NCI-H2196 (cell line): ENCODE data around the gene GOLGA8G.
"Not testable (repeated sequence)": the region's sequence is repeated elsewhere in the genome, so short reads cannot be mapped to it uniquely, and the experiment has no call there.

Experiments used
- DNase-seq: peaks from one replicate; lab custom pipeline; 2025; ENCODE audit not compliant: unreplicated experiment; lab: John Stamatoyannopoulos, UW

The GOLGA8G gene, protein sequence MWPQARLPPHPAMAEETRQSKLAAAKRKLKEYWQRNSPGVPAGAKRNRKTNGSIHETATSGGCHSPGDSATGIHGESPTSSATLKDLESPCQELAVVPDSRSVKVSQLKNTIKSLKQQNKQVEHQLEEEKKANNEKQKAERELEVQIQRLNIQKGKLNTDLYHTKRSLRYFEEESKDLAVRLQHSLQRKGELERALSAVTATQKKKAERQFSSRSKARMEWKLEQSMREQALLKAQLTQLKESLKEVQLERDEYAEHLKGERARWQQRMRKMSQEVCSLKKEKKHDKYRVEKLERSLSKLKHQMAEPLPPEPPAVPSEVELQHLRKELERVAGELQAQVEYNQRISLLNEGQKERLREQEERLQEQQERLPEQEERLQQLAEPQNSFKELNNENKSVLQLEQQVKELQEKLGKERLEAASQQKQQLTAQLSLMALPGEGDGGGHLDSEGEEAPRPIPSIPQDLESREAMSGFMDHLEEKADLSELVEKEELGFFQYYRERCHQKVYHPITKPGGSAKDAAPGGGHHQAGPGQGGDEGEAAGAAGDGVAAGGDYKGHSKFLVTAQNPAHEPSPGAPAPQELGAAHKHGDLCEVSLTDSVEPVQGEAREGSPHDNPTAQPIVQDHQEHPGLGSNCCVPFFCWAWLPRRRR

DNA sequence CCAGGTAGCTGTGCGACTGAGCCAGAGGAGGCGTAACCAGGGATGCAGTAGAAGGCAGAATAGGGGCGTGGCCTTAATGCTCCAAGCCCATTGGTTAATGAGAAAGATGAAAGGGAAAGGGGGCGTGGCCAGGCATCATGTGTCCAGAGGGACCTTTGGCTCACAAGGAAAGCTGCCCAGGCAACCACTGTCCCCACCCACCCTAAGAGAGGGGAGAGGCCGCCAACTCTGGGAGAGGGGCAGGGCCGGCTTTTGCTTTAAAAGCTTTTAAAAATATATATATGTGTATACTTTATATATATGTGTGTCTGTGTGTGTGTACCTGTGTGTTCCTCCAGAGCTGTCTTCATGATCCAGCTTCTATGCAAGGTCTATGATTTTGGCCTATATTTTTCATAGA lies at the start of gene GOLGA8G:
Gene GOLGA8G (minus strand): TSS at position 18 of the 400 bp plus-strand sequence. CDS start 62 bp downstream, outside the sequence.
- not testable (repeated sequence) for DNase-seq

DNA sequence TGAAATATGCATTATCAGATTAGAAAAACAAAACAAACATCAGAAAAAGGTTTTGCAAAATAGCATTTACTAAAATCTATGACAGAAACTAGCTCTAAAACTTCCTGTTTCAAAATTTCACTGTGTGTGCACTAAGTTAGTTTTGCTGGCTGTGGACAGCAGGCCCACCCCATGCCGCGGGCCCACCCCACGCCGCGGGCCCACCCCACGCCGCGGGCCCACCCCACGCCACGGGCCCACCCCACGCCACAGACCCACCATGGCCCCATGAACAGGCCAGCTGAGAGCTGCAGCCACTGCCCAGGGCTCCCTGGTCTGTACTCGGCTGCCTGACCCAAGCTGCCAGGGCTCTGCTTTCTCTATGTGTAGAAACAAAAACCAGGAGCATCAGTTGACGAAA lies 40.6 kb upstream of the GOLGA8G start:
- not testable (repeated sequence) for DNase-seq

DNA sequence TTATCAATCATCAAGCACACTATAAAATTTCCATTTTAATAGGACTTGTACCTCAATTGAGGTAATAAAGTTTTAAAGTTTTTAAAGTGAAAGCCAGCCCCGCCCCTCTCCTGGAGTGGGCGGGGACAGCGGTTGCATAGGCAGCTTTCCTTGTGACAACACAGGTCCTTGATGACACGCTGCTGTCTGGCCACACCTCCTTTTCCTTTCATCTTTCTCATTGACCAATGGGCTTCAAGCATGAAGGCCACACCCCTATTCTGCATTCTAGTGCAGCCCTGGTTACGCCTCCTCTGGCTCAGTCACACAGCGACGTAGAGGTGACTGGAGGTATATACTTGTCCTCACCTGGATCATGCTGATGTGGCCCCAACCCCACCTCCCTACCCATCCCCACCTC lies 20.5 kb upstream of the GOLGA8G start, which contains the start of gene GOLGA6L25:
Gene GOLGA6L25 (plus strand): TSS at position 301 of the 400 bp plus-strand sequence. CDS start 61 bp downstream, at position 362.
- DNase-seq = not testable (repeated sequence)

DNA sequence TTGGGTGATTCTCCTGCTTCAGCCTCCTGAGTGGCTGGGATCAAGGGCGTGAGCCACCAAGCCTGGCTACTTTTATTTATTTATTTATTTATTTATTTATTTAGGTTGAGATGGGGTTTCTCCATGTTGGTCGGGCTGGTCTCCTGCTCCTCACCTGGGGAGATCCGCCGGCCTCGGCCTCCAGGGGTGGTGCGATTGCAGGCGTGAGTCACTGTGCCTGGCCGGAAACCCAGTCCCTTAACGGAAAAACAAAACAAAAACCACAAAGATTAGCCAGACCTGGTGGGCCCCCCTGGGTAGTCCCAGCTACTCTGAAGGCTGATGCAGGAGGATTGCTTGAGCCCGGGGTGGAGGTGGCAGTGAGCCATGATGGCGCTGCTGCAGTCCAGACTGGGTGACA lies 17.6 kb downstream of the GOLGA8G start:
- DNase-seq = not testable (repeated sequence)

DNA sequence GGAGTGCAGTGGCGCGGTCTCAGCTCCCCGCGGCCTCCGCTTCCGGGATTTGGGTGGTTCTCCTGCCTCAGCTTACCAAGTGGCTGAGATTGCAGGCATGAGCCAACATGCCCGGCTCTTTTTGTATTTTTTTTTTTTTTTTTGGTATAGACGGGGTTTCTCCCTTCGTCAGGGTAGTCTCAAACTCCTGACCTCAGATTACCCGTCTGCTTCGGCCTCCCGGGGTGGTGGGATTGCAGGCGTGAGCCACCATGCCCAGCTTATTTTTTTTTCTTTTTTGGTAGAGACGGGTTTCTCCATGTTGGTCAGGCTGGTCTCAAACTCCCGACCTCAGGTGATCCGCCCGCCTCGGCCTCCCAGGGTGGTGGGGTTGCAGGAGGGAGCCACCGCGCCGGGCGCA lies 18.6 kb downstream of the GOLGA8G start:
- DNase-seq = not testable (repeated sequence)

DNA sequence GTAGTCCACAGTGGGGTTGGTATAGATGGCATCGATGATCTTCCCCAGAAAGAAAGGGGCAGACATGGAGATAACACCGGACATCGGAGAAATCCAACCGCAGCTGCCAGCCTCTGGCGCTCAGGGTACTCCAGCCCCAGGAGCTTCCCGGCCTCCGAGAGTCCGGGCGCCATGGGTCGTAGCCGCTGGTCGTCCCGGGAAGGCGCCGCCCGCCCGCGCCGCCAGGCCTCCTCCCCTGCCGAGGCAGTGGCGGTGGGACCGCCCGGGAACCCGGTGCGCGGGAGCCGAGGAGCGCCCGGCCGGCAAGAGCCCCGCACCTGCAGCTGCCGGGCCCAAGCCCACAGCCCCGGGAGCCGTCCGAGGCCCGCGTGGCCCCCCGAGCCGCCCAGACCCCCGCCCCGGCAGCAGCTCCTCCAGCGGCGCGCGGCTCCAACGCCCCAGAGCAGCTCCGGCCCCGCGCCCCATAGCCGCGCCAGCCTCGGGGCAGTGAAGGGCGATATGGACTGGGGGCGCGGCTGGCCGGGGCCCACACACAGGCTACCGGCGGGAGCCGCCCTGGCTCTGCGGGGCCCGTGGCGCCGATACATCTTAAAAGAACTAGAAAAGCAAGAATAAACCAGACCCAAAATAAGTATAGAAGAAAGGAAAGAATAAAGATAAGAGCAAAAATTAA lies 24.4 kb downstream of the GOLGA8G start:
- not testable (repeated sequence) for DNase-seq

DNA sequence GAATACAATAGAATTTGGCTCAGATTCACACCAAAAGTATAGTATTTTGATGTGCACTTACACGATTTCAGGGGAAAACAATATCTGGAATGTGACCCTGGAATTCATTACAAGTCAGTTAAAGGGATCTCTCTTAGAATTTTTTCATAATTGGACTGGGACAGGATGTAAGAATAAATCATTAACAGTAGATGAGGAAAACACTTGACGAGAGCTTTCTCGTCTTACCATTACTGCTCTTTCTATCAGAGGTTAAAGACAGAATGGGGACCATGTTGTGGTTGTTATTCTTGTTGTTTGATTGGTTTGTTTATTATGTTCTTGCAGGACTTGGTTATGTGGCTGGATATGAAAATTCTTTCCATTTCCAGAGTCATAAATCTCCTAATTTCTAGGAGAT lies 51.4 kb downstream of the GOLGA8G start:
- DNase-seq = not testable (repeated sequence)
